DMS153 treated with DMSO at 0.1 percent for 48 hours (cell line): Measurements from ENCODE around the gene ZNF117.
"Not testable (repeated sequence)": the region's sequence is repeated elsewhere in the genome, so short reads cannot be mapped to it uniquely, and the experiment has no call there.

Experiments used
- DNase-seq: peaks from one replicate; lab custom pipeline; 2025; ENCODE audit not compliant: unreplicated experiment; lab: John Stamatoyannopoulos, UW

Gene ZNF117

DNA sequence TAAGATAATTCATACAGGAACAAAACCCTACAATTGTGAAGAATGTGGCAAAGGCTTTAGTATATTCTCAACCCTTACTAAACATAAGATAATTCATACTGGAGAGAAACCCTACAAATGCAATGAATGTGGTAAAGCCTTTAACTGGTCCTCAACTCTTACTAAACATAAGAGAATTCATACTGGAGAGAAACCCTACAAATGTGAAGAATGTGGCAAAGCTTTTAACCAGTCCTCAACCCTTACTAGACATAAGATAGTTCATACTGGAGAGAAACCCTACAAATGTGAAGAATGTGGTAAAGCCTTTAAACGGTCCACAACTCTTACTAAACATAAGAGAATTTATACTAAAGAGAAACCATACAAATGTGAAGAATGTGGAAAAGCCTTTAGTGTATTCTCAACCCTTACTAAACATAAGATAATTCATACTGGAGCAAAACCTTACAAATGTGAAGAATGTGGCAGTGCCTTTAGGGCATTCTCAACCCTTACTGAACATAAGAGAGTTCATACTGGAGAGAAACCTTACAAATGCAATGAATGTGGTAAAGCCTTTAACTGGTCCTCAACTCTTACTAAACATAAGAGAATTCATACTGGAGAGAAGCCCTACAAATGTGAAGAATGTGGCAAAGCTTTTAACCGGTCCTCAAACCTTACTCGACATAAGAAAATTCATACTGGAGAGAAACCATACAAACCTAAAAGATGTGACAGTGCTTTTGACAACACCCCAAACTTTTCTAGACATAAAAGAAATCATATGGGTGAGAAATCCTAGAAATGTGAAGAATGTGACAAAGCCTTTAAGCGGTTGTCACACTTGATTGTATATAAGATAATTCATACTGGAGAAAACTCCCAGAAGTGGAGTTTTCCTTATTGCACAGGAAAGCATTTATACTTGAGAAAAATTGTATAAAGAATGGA is 62.3 kb downstream of the ZNF117 start:
- DNase-seq, result not testable (repeated sequence)
